Heart right ventricle (tissue), 16 donors: ENCODE results near the gene TBXAS1. TPM values are rescaled to one million over a fixed set of nuclear protein-coding genes. Genes with fewer than 3 reads are reported as not detected.

Source experiments
- ATAC-seq, 8 donors: fragments of 200-7000 bp; cut with Tn5 transposase; one replicate each; pipeline ENCODE4 v1.9.1; 2020; ENCODE audit warnings: mild to moderate bottlenecking in 8 of 8, moderate library complexity in 8 of 8, moderate number of reproducible peaks in 1 of 8
- DNase-seq, 2 donors: peaks; one replicate each; pipeline ENCODE4 v3.0.0-alpha.2; 2020
- H3K27ac ChIP-seq, 10 donors: fragments of 200-600 bp; sonication (generic) in 2 of 10; one replicate each; pipeline versions ENCODE4 v1.5.0 to v1.8.0; 2020 to 2022; ENCODE audit warnings: mild to moderate bottlenecking in 3 of 10
- H3K27me3 ChIP-seq, 7 donors: fragments of 200-600 bp; one replicate each; pipeline ENCODE4 v1.8.0; 2021 to 2022; ENCODE audit warnings: mild to moderate bottlenecking in 2 of 7
- H3K36me3 ChIP-seq, 9 donors: fragments of 200-600 bp; sonication (generic) in 1 of 9; one replicate each; pipeline versions ENCODE4 v1.5.0 to v1.8.0; 2020 to 2022; ENCODE audit warnings: mild to moderate bottlenecking in 2 of 9
- H3K4me1 ChIP-seq, 9 donors: fragments of 200-600 bp; sonication (generic) in 1 of 9; one replicate each; pipeline versions ENCODE4 v1.5.0 to v1.8.0; 2020 to 2022; ENCODE audit warnings: mild to moderate bottlenecking in 4 of 9
- H3K4me3 ChIP-seq, 10 donors: fragments of 200-600 bp; sonication (generic) in 2 of 10; one replicate each; pipeline versions ENCODE4 v1.5.0 to v1.8.0; 2020 to 2022; ENCODE audit warnings: mild to moderate bottlenecking in 7 of 10, moderate library complexity in 2 of 10
- H3K9me3 ChIP-seq, 11 donors: fragments of 200-600 bp in 10 of 11; sonication (generic) in 2 of 11; one replicate each; pipeline versions ENCODE4 v1.5.0 to v1.8.0; 2013 to 2022; ENCODE audit warnings: mild to moderate bottlenecking in 2 of 11, control low read depth in 1 of 11, moderate library complexity in 1 of 11
- WGBS, 2 donors: extraction: QIAGEN DNeasy Blood & Tissue Kit; methylation state at CpG; one replicate each; pipeline ENCODE4 v1.1.7; 2013; ENCODE audit warnings: inconsistent platforms in 1 of 2; 5-methylcytosine and 5-hydroxymethylcytosine counted together
- intact Hi-C, 10 donors: fragments of 100-400 bp; cut with DNase I; formaldehyde crosslinking; loops; one replicate each; pipeline versions ENCODE4 v1.11.1 to v1.14.2; 2022
- polyA plus RNA-seq, 2 donors: library from polyadenylated mRNA; stranded (reverse); fragments of 200-250 nt; gene quantifications; one replicate each; pipeline ENCODE4 v1.2.3, GENCODE V29; 2013
- total RNA-seq, 10 donors: library from RNA; stranded (reverse); fragmentation: NEBNext Ultra II Directional in 3 of 10; extraction: Animal tissue kit (Norgen Biotek cat#: 25700) in 3 of 10; gene quantifications; one replicate each; pipeline versions ENCODE4 v1.2.1 to v1.2.4, GENCODE V29; 2021 to 2023
- TF ChIP-seq, protein P1 (sequence below), 9 donors: fragments of 200-600 bp; sonication (generic) in 2 of 9; IDR thresholded peaks; one replicate each; pipeline versions ENCODE4 v1.5.0 to v1.8.0; 2021 to 2022; ENCODE audit warnings: antibody characterized with exemption in 9 of 9, mild to moderate bottlenecking in 5 of 9, moderate library complexity in 1 of 9
- donor health status: Arrhythmogenic right ventricular cardiomyopathy.
- donor health status: ischemic (EF 13 %, LVEDD 7.1; RV severe dilation, severe dysfunction).
- donor health status: healthy with polysubstance abuse.
- donor health status: DM: no; HTN: yes; CAD: no.
- donor health status: DM: no; HTN: no; CAD: no.
- donor health status: ischemic (EF 25% LVEDD 6.9; RV normal size, moderate dysfunction).
- donor health status: ischemic (EF 25% LVEDD 5.7; RV mildly dilated, moderate dysfunction).
- donor health status: healthy.
- donor health status: DM: yes; HTN: yes; CAD: no.
- donor health status: Ischemic cardiomyopathy.
- donor health status: ischemic (EF 35%, LVEDD 5.7; RV mildly dilated, moderate dysfunction).
- donor health status: nonischemic (EF 11% LVEDD 7.7; RV severe dilation, severe dysfunction).
- donor health status: DM: yes; HTN: yes; CAD: no.
- donor health status: PGD.
- donor health status: ischemic (EF 29% LVEDD 5.4; RV normal size, mild dysfunction).
- donor health status: nonischemic (EF 23%, LVEDD 6.1; RV moderate dilation, normal function).

Gene TBXAS1
- total and polyA plus RNA-seq, 12 donors, result 1.7 to 17.7 (median 3.7) TPM

DNA sequence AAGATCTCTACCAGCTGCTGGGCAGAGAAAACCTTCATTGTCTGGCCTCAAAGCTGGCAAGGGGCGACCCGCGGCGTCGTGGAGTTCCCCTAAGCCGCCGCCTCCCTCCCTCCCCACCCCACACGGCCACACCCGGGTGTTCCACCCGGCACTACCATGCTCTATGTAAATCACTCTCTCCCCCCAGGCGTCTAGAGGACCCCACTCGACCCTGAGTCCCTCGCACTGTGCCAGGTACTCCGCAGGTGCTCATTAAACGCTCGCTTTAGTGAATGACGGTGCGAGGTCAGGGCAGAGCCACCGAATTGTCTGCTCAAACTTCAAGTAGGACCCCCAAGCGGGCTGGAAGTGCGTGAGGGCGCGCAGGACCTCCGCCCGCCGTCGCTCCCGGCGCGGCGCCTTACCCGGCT lies 233.1 kb downstream of the TBXAS1 start:
- DNase-seq (peak; percentile 22 to 30), ATAC-seq (peak in 3 of 8 donors; percentile 5 to 12 (median 9))
- H3K4me1 ChIP-seq, result peaks cover 10 to 53% (median 35%) of the 10 kb centered on the region in 9 donors
- H3K4me3 ChIP-seq, result peak overlapping the region; percentile 48 to 85 (median 66)
- H3K27ac ChIP-seq, result peak overlapping the region; percentile 70 to 96 (median 92)
- TF ChIP-seq, protein P1, sequence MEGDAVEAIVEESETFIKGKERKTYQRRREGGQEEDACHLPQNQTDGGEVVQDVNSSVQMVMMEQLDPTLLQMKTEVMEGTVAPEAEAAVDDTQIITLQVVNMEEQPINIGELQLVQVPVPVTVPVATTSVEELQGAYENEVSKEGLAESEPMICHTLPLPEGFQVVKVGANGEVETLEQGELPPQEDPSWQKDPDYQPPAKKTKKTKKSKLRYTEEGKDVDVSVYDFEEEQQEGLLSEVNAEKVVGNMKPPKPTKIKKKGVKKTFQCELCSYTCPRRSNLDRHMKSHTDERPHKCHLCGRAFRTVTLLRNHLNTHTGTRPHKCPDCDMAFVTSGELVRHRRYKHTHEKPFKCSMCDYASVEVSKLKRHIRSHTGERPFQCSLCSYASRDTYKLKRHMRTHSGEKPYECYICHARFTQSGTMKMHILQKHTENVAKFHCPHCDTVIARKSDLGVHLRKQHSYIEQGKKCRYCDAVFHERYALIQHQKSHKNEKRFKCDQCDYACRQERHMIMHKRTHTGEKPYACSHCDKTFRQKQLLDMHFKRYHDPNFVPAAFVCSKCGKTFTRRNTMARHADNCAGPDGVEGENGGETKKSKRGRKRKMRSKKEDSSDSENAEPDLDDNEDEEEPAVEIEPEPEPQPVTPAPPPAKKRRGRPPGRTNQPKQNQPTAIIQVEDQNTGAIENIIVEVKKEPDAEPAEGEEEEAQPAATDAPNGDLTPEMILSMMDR (IDR thresholded peaks at IDR 0.05), result no peak
- WGBS, 2 donors, result 13 to 17% methylated on average over 32 of the region's 32 CpGs
- H3K36me3 ChIP-seq, result peaks cover 0 to 9% (median 0%) of the 10 kb centered on the region in 9 donors
- H3K9me3 ChIP-seq, result peaks cover 0 to 17% (median 12%) of the 10 kb centered on the region in 11 donors
- intact Hi-C loops, result no loop called here
- no peaks in the 10 kb centered on the region for H3K27me3 ChIP-seq

DNA sequence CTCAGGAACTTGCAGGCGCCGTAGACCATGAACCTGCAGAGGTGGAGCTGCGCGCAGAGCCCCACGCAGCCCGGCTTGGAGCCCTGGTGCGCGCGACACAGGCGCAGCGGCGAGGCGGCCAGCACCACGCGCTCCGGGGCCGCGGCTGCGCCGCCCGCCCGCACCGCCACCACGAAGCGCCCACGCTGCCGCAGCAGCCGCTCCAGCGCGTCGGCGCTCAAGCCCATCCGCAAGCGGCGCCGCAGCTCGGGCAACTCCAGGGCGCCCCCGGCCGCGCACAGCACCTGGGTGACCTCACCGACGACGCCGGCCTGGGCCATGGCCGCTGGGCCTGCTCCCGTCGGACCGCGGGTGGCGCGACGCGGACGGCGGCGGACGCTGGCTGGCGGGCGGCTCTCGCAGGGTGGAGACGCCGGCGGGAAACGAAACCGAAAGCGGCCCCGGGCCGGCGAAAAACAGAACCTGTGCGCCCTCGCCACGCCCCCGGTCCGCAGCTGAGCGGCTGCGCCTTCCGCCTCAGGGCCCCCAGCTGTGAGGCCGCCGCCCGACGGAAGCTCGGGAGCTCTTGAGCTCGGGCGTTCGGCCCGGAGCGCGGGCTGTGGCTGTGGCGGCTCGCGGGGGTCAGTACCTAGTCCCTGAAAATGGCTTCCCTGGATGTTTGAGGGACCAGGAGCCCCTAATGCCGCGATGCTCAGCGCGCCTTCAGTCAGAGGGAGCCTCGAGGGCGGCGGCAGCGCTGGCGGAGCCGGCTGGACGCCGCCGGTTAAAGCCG lies 233.7 kb downstream of the TBXAS1 start, which contains the start of gene PARP12:
PARP12 (minus strand) TSS at position 424 of the 772 bp plus-strand sequence; CDS start at position 320, 104 bp downstream.
- 0% methylated on average over 88 to 106 of the region's 106 CpGs for WGBS, 2 donors
- Histone ChIP-seq H3K9me3 (peaks cover 0 to 23% (median 15%) of the 10 kb centered on the region in 11 donors), H3K27ac (peak within 1 kb of the TSS; percentile 70 to 96 (median 92)), H3K36me3 (peaks cover 0 to 3% (median 0%) of the 10 kb centered on the region in 9 donors), H3K4me3 (peak within 1 kb of the TSS; percentile 48 to 85 (median 66)), H3K4me1 (peaks cover 10 to 51% (median 35%) of the 10 kb centered on the region in 9 donors), H3K27me3 (no peaks in the 10 kb centered on the region)
- peak; percentile 90 to 93 for DNase-seq
- TF ChIP-seq, protein P1 (IDR thresholded peaks at IDR 0.05), result peak in 1 of 9 donors; percentile 7
- peak; percentile 68 to 94 (median 86) for ATAC-seq
- intact Hi-C loops, result no loop called here

DNA sequence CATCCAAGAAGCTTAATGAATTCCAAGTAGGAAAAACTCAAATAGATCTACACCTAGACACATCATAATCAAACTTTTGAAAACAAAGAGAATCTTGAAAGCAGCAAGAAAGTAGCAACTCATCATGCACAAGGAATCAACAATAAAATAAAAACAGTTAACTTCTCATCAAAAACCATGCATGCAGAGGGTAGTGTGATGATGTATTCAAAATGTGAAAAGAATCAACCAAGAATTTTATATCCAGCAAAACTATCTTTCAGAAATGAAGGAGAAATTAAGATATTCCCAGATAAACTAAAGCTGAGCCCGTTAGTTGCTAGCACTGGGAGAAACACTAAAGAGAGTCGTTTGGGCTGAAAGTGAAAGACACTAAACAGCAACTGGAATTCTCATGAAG lies 238.0 kb downstream of the TBXAS1 start:
- Histone ChIP-seq H3K9me3 (peaks cover 0 to 49% (median 18%) of the 10 kb centered on the region in 11 donors), H3K4me3 (no peak overlapping the region), H3K36me3 (no peaks in the 10 kb centered on the region), H3K27me3 (no peaks in the 10 kb centered on the region), H3K4me1 (peaks cover 0 to 9% (median 2%) of the 10 kb centered on the region in 9 donors), H3K27ac (no peak overlapping the region)
- WGBS, 2 donors, result 73 to 77% methylated on average over 2 of the region's 2 CpGs
- TF ChIP-seq, protein P1 (IDR thresholded peaks at IDR 0.05), result no peak
- intact Hi-C loops, result no loop called here
- ATAC-seq, result no peak
- DNase-seq, result no peak

DNA sequence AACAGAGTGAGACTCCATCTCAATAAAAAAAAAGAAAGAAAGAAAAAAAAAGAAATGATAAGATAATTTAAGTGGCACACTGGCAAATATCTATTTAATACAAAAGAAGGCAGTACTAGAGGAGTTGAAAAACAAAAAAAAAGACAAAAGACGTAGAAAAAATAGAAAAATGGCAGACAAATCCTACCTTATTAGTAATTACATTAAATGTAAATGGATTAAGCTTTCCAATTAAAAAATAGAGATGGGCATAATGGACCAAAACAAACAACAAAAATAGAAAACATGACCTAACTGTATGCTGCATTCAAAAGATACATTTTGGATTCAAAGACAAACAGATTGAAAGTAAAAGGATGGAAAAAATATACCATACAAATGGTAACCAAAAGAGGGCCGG lies 239.0 kb downstream of the TBXAS1 start:
- H3K9me3 ChIP-seq, result peaks cover 0 to 49% (median 18%) of the 10 kb centered on the region in 11 donors
- intact Hi-C loops, result no loop called here
- H3K36me3 ChIP-seq, result no peaks in the 10 kb centered on the region
- H3K27ac ChIP-seq, result no peak overlapping the region
- WGBS, 2 donors, result 71 to 92% methylated on average over 2 of the region's 2 CpGs
- H3K27me3 ChIP-seq, result no peaks in the 10 kb centered on the region
- TF ChIP-seq, protein P1 (IDR thresholded peaks at IDR 0.05), result no peak
- no peak for ATAC-seq
- H3K4me3 ChIP-seq, result no peak overlapping the region
- DNase-seq, result no peak
- peaks cover 0 to 7% (median 0%) of the 10 kb centered on the region in 9 donors for H3K4me1 ChIP-seq
